Loucy (cell line): ENCODE results near the gene TRIM67.

Experiments
- H2AFZ ChIP-seq: fragments of 200-600 bp; sonication (generic); 2 replicates; pipeline ENCODE4 v1.6.0; 2016; ENCODE audit warnings: antibody characterized with exemption, mild to moderate bottlenecking, low read length, moderate library complexity
- H3F3A ChIP-seq: fragments of 200-600 bp; 2 replicates; pipeline ENCODE4 v1.6.0; 2016; ENCODE audit warnings: antibody characterized with exemption, low read depth, mild to moderate bottlenecking
- H3K27me3 ChIP-seq: fragments of 200-600 bp; sonication (generic); 2 replicates; pipeline ENCODE4 v1.6.1; 2014; ENCODE audit warnings: low read length, mild to moderate bottlenecking; ENCODE audit not compliant: insufficient read depth, poor library complexity, severe bottlenecking
- H3K36me3 ChIP-seq: fragments of 200-600 bp; sonication (generic); 2 replicates; pipeline ENCODE4 v1.6.1; 2016; ENCODE audit warnings: low read length; ENCODE audit not compliant: insufficient read depth
- H3K4me1 ChIP-seq: fragments of 200-600 bp; sonication (generic); 2 replicates; pipeline ENCODE4 v1.5.1; 2014; ENCODE audit warnings: low read length, mild to moderate bottlenecking; ENCODE audit not compliant: insufficient read depth, poor library complexity, severe bottlenecking
- H3K4me2 ChIP-seq: fragments of 200-600 bp; sonication (generic); 2 replicates; pipeline ENCODE4 v1.6.0; 2014; ENCODE audit warnings: antibody characterized with exemption, low read length, low read depth, mild to moderate bottlenecking; ENCODE audit not compliant: poor library complexity, severe bottlenecking
- H3K4me3 ChIP-seq: fragments of 200-600 bp; sonication (generic); 2 replicates; pipeline ENCODE4 v1.5.1; 2014; ENCODE audit warnings: low read length, mild to moderate bottlenecking, mixed read lengths; ENCODE audit not compliant: poor library complexity, severe bottlenecking
- H3K79me2 ChIP-seq: fragments of 200-600 bp; sonication (generic); 2 replicates; pipeline ENCODE4 v1.6.1; 2014; ENCODE audit warnings: low read length; ENCODE audit not compliant: insufficient read depth
- H3K9ac ChIP-seq: fragments of 200-600 bp; sonication (generic); 2 replicates; pipeline ENCODE4 v1.6.0; 2014; ENCODE audit warnings: mild to moderate bottlenecking, low read depth, low read length, moderate library complexity; ENCODE audit not compliant: poor library complexity, severe bottlenecking
- H3K9me2 ChIP-seq: fragments of 200-600 bp; sonication (generic); replicated peaks from 2 replicates; pipeline ENCODE4 v1.6.1; 2016; ENCODE audit warnings: low read depth, low read length, mixed read lengths
- H3K9me3 ChIP-seq: fragments of 200-600 bp; sonication (generic); 2 replicates; pipeline ENCODE4 v1.6.1; 2014; ENCODE audit warnings: mild to moderate bottlenecking, antibody characterized with exemption, low read length, low read depth; ENCODE audit not compliant: insufficient read depth
- H4K20me1 ChIP-seq: fragments of 200-600 bp; sonication (generic); 2 replicates; pipeline ENCODE4 v1.6.0; 2014; ENCODE audit warnings: antibody characterized with exemption, low read length, mild to moderate bottlenecking; ENCODE audit not compliant: insufficient read depth, poor library complexity, severe bottlenecking
- EZH2phosphoT487 ChIP-seq: fragments of 200-600 bp; IDR thresholded peaks from 2 replicates; pipeline ENCODE4 v1.6.1; 2018; ENCODE audit warnings: antibody characterized with exemption, mild to moderate bottlenecking, moderate library complexity, borderline replicate concordance
- TF ChIP-seq, protein P1 (sequence below): fragments of 200-600 bp; sonication (generic); conservative IDR thresholded peaks from 2 replicates; pipeline ENCODE4 v1.5.1; 2014; ENCODE audit warnings: mild to moderate bottlenecking, antibody characterized with exemption, low read length

TRIM67 gene

GRCh38 chr1:231217056-231217455 is 55.2 kb downstream of the TRIM67 start:
- Histone ChIP-seq H3K27me3 (no peaks in the 10 kb centered on the region), H3F3A (no peaks in the 10 kb centered on the region), H4K20me1 (no peaks in the 10 kb centered on the region), H3K9me3 (no peaks in the 10 kb centered on the region), H3K9me2 (no peaks in the 10 kb centered on the region), H3K36me3 (no peaks in the 10 kb centered on the region), H3K4me1 (no peaks in the 10 kb centered on the region), H3K79me2 (no peaks in the 10 kb centered on the region), H2AFZ (no peak overlapping the region), H3K9ac (no peak overlapping the region), H3K4me3 (no peak overlapping the region), H3K4me2 (no peak overlapping the region)
- no peak for TF ChIP-seq EZH2phosphoT487
- TF ChIP-seq, protein P1, sequence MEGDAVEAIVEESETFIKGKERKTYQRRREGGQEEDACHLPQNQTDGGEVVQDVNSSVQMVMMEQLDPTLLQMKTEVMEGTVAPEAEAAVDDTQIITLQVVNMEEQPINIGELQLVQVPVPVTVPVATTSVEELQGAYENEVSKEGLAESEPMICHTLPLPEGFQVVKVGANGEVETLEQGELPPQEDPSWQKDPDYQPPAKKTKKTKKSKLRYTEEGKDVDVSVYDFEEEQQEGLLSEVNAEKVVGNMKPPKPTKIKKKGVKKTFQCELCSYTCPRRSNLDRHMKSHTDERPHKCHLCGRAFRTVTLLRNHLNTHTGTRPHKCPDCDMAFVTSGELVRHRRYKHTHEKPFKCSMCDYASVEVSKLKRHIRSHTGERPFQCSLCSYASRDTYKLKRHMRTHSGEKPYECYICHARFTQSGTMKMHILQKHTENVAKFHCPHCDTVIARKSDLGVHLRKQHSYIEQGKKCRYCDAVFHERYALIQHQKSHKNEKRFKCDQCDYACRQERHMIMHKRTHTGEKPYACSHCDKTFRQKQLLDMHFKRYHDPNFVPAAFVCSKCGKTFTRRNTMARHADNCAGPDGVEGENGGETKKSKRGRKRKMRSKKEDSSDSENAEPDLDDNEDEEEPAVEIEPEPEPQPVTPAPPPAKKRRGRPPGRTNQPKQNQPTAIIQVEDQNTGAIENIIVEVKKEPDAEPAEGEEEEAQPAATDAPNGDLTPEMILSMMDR = no peak

DNA sequence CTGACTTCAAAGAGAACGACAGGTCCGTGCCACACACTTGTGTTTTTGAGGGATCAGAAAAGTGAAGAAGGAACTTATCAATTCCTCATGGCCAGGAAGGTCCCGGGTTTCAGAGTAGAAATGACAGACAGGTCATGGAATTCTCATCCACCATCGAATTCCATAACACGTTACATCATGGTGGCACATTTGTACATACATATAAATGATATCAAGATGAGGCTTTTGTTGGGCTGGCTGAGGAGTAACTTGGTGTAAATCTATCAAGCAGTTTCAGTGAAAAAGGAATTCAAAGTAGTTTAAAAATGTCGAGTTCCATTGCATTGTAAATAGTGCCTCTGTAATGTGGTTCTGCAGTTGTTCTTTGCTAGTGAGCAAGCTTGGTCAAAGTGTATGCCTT is 56.2 kb downstream of the TRIM67 start:
- Histone ChIP-seq H3K36me3 (no peaks in the 10 kb centered on the region), H2AFZ (no peak overlapping the region), H4K20me1 (no peaks in the 10 kb centered on the region), H3K9me2 (no peaks in the 10 kb centered on the region), H3K4me1 (no peaks in the 10 kb centered on the region), H3K79me2 (no peaks in the 10 kb centered on the region), H3F3A (no peaks in the 10 kb centered on the region), H3K27me3 (no peaks in the 10 kb centered on the region), H3K4me2 (no peak overlapping the region), H3K4me3 (no peak overlapping the region), H3K9ac (no peak overlapping the region), H3K9me3 (no peaks in the 10 kb centered on the region)
- TF ChIP-seq, protein P1 = no peak
- TF ChIP-seq EZH2phosphoT487 = no peak

- no peak overlapping the region for H3K9ac ChIP-seq
- TF ChIP-seq, protein P1 = no peak
- TF ChIP-seq EZH2phosphoT487 = no peak
- H2AFZ ChIP-seq = no peak overlapping the region
- no peaks in the 10 kb centered on the region for H3K27me3 ChIP-seq
- H3K4me3 ChIP-seq = no peak overlapping the region
- H3K79me2 ChIP-seq = no peaks in the 10 kb centered on the region
- H4K20me1 ChIP-seq = no peaks in the 10 kb centered on the region
- H3K4me2 ChIP-seq = no peak overlapping the region
- no peaks in the 10 kb centered on the region for H3K9me3 ChIP-seq
- H3K4me1 ChIP-seq = no peaks in the 10 kb centered on the region
- H3F3A ChIP-seq = no peaks in the 10 kb centered on the region
- no peaks in the 10 kb centered on the region for H3K9me2 ChIP-seq
- H3K36me3 ChIP-seq = peaks cover 10% of the 10 kb centered on the region; the same call in 1 of the 2 replicates
These were observed 57.9 kb downstream of the TRIM67 start for GRCh38 chr1:231219422-231220401.
